Astrocyte (in vitro differentiated cells and primary cell): ENCODE data around the gene DBNDD2.

Experiments
- CTCF ChIP-seq: IDR thresholded peaks from 2 replicates; pipeline ENCODE4 v1.5.1; 2011; ENCODE audit warnings: low read depth, mild to moderate bottlenecking, inconsistent platforms, low read length, moderate library complexity; ENCODE audit not compliant: insufficient read depth
- EZH2 ChIP-seq: IDR thresholded peaks from 2 replicates; pipeline ENCODE4 v1.6.1; 2012; ENCODE audit warnings: mild to moderate bottlenecking, low read length, inconsistent platforms; ENCODE audit not compliant: insufficient read depth

- TF ChIP-seq CTCF (no peak), EZH2 (no peak)
Observed at GRCh38 chr20:45374966-45375365, 33.1 kb upstream of the DBNDD2 start.
